ENCODE measurements around the gene PCSK5. TPM values are rescaled to one million over a fixed set of nuclear protein-coding genes. Genes with fewer than 3 reads are reported as not detected.

Gene PCSK5
- total RNA-seq, 1 donor from 2014 or later, result 8.9 TPM

- H3K27ac Mint-ChIP-seq (ENCODE audit: unreplicated experiment), result no peak overlapping the region
- H3K9me3 Mint-ChIP-seq (ENCODE audit: low read depth), result no peaks in the 10 kb centered on the region
- peaks cover 14% of the 10 kb centered on the region for H3K4me1 Mint-ChIP-seq (ENCODE audit: low read depth)
- H3K36me3 Mint-ChIP-seq (ENCODE audit: low read depth), result no peaks in the 10 kb centered on the region
- DNase-seq (ENCODE audit: low spot score), result no peak
- TF ChIP-seq CTCF (IDR thresholded peaks at IDR 0.05), result no peak
- H3K4me3 Mint-ChIP-seq (ENCODE audit: unreplicated experiment), result no peak overlapping the region
- H3K27me3 Mint-ChIP-seq (ENCODE audit: low read depth), result no peaks in the 10 kb centered on the region
These were observed 515.4 kb downstream of the PCSK5 start for GRCh38 chr9:76405868-76406267.
